GM18517 (cell line): ENCODE results near the gene PNMT.
"Not testable (repeated sequence)": the region's sequence is repeated elsewhere in the genome, so short reads cannot be mapped to it uniquely, and the experiment has no call there.

Experiments
- ATAC-seq: cut with Tn5 transposase; IDR thresholded peaks from one replicate; pipeline ENCODE4 v1.9.1; 2021; ENCODE audit warnings: mild to moderate bottlenecking, moderate library complexity; ENCODE audit not compliant: unreplicated experiment

PNMT gene

GRCh38 chr17:39704821-39705551 lies 36.7 kb downstream of the PNMT start:
- no peak for ATAC-seq

- no peak for ATAC-seq
These were observed 37.6 kb downstream of the PNMT start for GRCh38 chr17:39705786-39706348.

GRCh38 chr17:39706383-39706782 lies 38.1 kb downstream of the PNMT start:
- ATAC-seq, result no peak

GRCh38 chr17:39706921-39707337 lies 38.7 kb downstream of the PNMT start:
- ATAC-seq, result no peak

- ATAC-seq, result no peak
These were observed 41.2 kb downstream of the PNMT start for GRCh38 chr17:39709319-39709997.

GRCh38 chr17:39709998-39710964 lies 42.0 kb downstream of the PNMT start:
- ATAC-seq, result no peak

GRCh38 chr17:39711071-39711470 lies 42.8 kb downstream of the PNMT start:
- not testable (repeated sequence) for ATAC-seq

GRCh38 chr17:39711851-39712250 lies 43.6 kb downstream of the PNMT start:
- no peak for ATAC-seq

- no peak for ATAC-seq
These were observed 46.0 kb downstream of the PNMT start for GRCh38 chr17:39714234-39714633.

GRCh38 chr17:39715375-39716072 lies 47.3 kb downstream of the PNMT start:
- ATAC-seq, result no peak

- ATAC-seq, result no peak
These were observed 48.0 kb downstream of the PNMT start for GRCh38 chr17:39716073-39716818.

- ATAC-seq, result no peak
These were observed 48.8 kb downstream of the PNMT start for GRCh38 chr17:39716879-39717536.

- ATAC-seq, result no peak
These were observed 49.4 kb downstream of the PNMT start for GRCh38 chr17:39717660-39718059.

GRCh38 chr17:39719563-39720355 lies 51.5 kb downstream of the PNMT start:
- no peak for ATAC-seq
